Stimulated activated CD4-positive, alpha-beta T cell treated with anti-CD3 and anti-CD28 coated beads, Interleukin-1b, Interleukin-23, amount 100 ng/mL, for 4 hours (primary cell): ENCODE data around the gene ZNF273.
"Not testable (repeated sequence)": the region's sequence is repeated elsewhere in the genome, so short reads cannot be mapped to it uniquely, and the experiment has no call there.

Experiments
- DNase-seq, 2 donors: peaks; one replicate each; pipeline ENCODE4 v3.0.0-alpha.2; 2020; ENCODE audit warnings: low read depth in 2 of 2

The ZNF273 gene

GRCh38 chr7:64944667-64945502 is 41.8 kb downstream of the ZNF273 start:
- DNase-seq: not testable (repeated sequence)

- DNase-seq: no peak
Observed at GRCh38 chr7:64945503-64946175, 42.6 kb downstream of the ZNF273 start.

GRCh38 chr7:64946772-64947171 is 43.7 kb downstream of the ZNF273 start:
- peak in 1 of 2 donors; percentile 5 for DNase-seq

DNA sequence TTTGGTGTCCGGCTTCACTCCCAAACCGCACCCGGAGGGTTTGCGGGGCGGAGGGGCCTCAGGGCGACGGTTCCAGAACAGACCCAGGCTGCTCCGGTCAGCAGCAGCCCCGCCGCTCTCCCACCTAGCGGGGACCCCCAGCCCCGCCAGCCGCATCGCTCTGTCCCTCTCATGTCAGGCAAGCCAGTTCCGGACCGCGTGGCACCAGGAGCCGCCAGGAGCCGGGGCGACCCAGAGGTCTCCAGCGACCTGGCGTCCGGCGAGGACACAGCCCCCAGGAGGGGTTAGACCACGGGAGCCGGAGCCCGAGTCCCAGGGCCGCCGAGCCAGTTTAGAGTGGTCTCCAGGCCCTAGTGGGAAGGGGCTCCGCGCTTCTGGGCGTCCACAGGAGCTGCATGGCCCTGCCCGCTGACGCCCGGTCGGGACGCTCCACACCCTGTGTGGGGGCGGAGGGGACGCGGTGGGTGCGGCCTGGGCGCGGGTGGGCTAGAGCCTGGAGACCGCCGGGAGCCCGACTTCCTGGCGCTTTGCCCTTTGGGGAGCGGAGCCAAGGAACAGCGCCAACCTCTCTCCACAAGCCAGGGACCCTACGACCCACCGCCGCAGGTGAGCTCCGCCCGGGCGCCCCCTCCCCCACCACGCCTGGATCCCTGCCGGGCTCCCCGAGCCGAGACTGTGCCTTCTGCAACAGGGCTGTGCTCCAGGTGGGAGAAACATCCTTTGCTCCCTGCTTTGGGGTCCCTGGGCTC is 44.4 kb downstream of the ZNF273 start:
- no peak for DNase-seq

GRCh38 chr7:64948774-64949173 is 45.7 kb downstream of the ZNF273 start:
- not testable (repeated sequence) for DNase-seq

GRCh38 chr7:64950673-64951072 is 47.6 kb downstream of the ZNF273 start:
- DNase-seq: not testable (repeated sequence)

- no peak for DNase-seq
Observed at GRCh38 chr7:64951250-64951848, 48.3 kb downstream of the ZNF273 start.

DNA sequence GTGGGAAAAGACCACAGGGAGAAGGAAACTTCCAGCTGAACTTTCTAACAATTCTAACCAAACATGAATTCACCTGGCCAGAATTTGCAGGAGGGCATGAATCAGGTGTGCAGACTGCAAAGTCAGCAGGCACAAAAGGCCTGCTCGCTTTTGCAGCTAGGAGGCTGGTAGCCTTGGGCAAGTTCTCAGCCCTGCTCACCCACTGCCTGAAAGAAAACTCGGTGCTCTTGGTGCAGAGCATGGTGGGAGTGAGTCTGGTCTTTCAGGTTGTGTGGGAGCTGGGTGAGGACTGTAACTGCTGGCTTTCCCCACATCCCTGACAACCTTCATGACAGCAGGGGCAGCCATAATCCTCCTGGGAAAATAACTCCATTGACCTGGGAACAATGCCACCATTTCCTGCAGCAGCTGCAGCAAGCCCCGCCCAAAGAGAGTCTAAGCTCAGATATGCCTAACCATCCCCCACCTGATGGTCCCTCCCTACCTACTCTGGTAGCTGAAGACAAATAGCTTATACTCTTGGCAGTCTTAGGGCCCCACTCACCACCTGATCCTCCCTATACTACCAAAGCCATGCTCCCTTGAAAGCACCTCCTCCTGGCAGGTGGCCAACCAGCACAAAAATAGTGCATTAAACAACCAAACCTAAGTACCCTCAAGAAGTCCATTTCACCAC is 56.1 kb downstream of the ZNF273 start:
- DNase-seq: no peak

GRCh38 chr7:64965594-64965993 is 62.5 kb downstream of the ZNF273 start:
- no peak for DNase-seq

- no peak for DNase-seq
Observed at GRCh38 chr7:64978497-64979203, 75.6 kb downstream of the ZNF273 start.
